Thymus (tissue), 2 donors: ENCODE data around the gene GGA1. TPM values are rescaled to one million over a fixed set of nuclear protein-coding genes. Genes with fewer than 3 reads are reported as not detected.

Source experiments
- polyA plus RNA-seq: library from polyadenylated mRNA; stranded (reverse); fragments of 200-250 nt; gene quantifications from one replicate; pipeline ENCODE4 v1.2.3, GENCODE V29; 2013
- total RNA-seq: library from RNA; stranded (reverse); fragments of 120-200 nt; gene quantifications from one replicate; pipeline ENCODE4 v1.2.4, GENCODE V29; 2013
- donor health status: healthy.

GGA1 gene
- total and polyA plus RNA-seq, 2 donors = 20.1 to 99.5 TPM

Other genes starting within 250 kb of the GGA1 start
- gene ELFN2, start 181.4 kb upstream of the GGA1 start, total RNA-seq = 0.28 TPM
- gene ELFN2, start 181.4 kb upstream of the GGA1 start, polyA plus RNA-seq = 1.5 TPM
- 56.4 TPM for gene MFNG, start 122.5 kb upstream of the GGA1 start, total RNA-seq
- gene MFNG, start 122.5 kb upstream of the GGA1 start, polyA plus RNA-seq = 27.7 TPM
- 1.1 TPM for gene CARD10, start 89.4 kb upstream of the GGA1 start, total RNA-seq
- gene CARD10, start 89.4 kb upstream of the GGA1 start, polyA plus RNA-seq = 4.2 TPM
- 1.7 TPM for gene CDC42EP1, start 48.4 kb upstream of the GGA1 start, total RNA-seq
- gene CDC42EP1, start 48.4 kb upstream of the GGA1 start, polyA plus RNA-seq = 5.8 TPM
- gene LGALS2, start 28.7 kb upstream of the GGA1 start, total RNA-seq = 65.1 TPM
- gene LGALS2, start 28.7 kb upstream of the GGA1 start, polyA plus RNA-seq = 42.3 TPM
- gene SH3BP1, start 30.8 kb downstream of the GGA1 start, total RNA-seq = 21.3 TPM
- gene SH3BP1, start 30.8 kb downstream of the GGA1 start, polyA plus RNA-seq = 23.0 TPM
- 25.0 TPM for gene PDXP, start 49.9 kb downstream of the GGA1 start, total RNA-seq
- gene PDXP, start 49.9 kb downstream of the GGA1 start, polyA plus RNA-seq = 8.9 TPM
- 482 TPM for gene LGALS1, start 66.8 kb downstream of the GGA1 start, total RNA-seq
- 554 TPM for gene LGALS1, start 66.8 kb downstream of the GGA1 start, polyA plus RNA-seq
- gene NOL12, start 77.5 kb downstream of the GGA1 start, total RNA-seq = 32.6 TPM
- 26.6 TPM for gene NOL12, start 77.5 kb downstream of the GGA1 start, polyA plus RNA-seq
- gene TRIOBP, start 88.2 kb downstream of the GGA1 start, total RNA-seq = 19.5 TPM
- gene TRIOBP, start 88.2 kb downstream of the GGA1 start, polyA plus RNA-seq = 29.8 TPM
- gene GCAT, start 199.1 kb downstream of the GGA1 start, total RNA-seq = 4.8 TPM
- gene GCAT, start 199.1 kb downstream of the GGA1 start, polyA plus RNA-seq = 7.8 TPM
- not detected for gene GALR3, start 214.5 kb downstream of the GGA1 start, total RNA-seq
- gene GALR3, start 214.5 kb downstream of the GGA1 start, polyA plus RNA-seq = not detected
- 13.5 TPM for gene ANKRD54, start 235.5 kb downstream of the GGA1 start, total RNA-seq
- gene ANKRD54, start 235.5 kb downstream of the GGA1 start, polyA plus RNA-seq = 25.5 TPM
- 698 TPM for gene EIF3L, start 240.6 kb downstream of the GGA1 start, total RNA-seq
- gene EIF3L, start 240.6 kb downstream of the GGA1 start, polyA plus RNA-seq = 302 TPM